Liver (tissue), 9 donors: ENCODE data around the gene BAHCC1. TPM values are rescaled to one million over a fixed set of nuclear protein-coding genes. Genes with fewer than 3 reads are reported as not detected.

Experiments
- DNase-seq: peaks from one replicate; pipeline ENCODE4 v3.0.0-alpha.2; 2017; ENCODE audit warnings: low spot score
- H3K27ac ChIP-seq, 2 donors: one replicate each; pipeline ENCODE4 v1.7.0; 2013; ENCODE audit warnings: inconsistent platforms in 2 of 2, low read length in 2 of 2, control low read depth in 1 of 2, low read depth in 1 of 2, mild to moderate bottlenecking in 1 of 2
- H3K27me3 ChIP-seq, 4 donors: one replicate each; pipeline versions ENCODE4 v1.6.1 to v1.7.0; 2013; ENCODE audit warnings: low read length in 3 of 4, inconsistent platforms in 1 of 4, mild to moderate bottlenecking in 1 of 4, moderate library complexity in 1 of 4; ENCODE audit not compliant: control insufficient read depth in 4 of 4, insufficient read depth in 4 of 4
- H3K36me3 ChIP-seq, 4 donors: one replicate each; pipeline versions ENCODE4 v1.6.1 to v1.7.0; 2013; ENCODE audit warnings: low read length in 3 of 4, mild to moderate bottlenecking in 3 of 4, low read depth in 1 of 4, moderate library complexity in 1 of 4; ENCODE audit not compliant: control insufficient read depth in 4 of 4, insufficient read depth in 3 of 4
- H3K4me1 ChIP-seq, 4 donors: one replicate each; pipeline versions ENCODE4 v1.6.1 to v1.7.0; 2013; ENCODE audit warnings: low read length in 3 of 4, mild to moderate bottlenecking in 3 of 4, moderate library complexity in 1 of 4; ENCODE audit not compliant: control insufficient read depth in 4 of 4, insufficient read depth in 4 of 4
- H3K4me3 ChIP-seq, 3 donors: one replicate each; pipeline versions ENCODE4 v1.6.1 to v1.7.0; 2013; ENCODE audit warnings: low read length in 3 of 3, control low read depth in 1 of 3, low read depth in 1 of 3, mild to moderate bottlenecking in 1 of 3
- H3K9ac ChIP-seq, 2 donors: one replicate each; pipeline ENCODE4 v1.7.0; 2013; ENCODE audit warnings: low read length in 2 of 2, mild to moderate bottlenecking in 2 of 2, moderate library complexity in 2 of 2, control low read depth in 1 of 2, low read depth in 1 of 2
- H3K9me3 ChIP-seq, 4 donors: one replicate each; pipeline versions ENCODE4 v1.6.1 to v1.7.0; 2013; ENCODE audit warnings: low read length in 3 of 4; ENCODE audit not compliant: control insufficient read depth in 4 of 4
- CTCF ChIP-seq: fragments of 150-350 bp; IDR thresholded peaks from 2 replicates; pipeline ENCODE4 v1.5.1; 2017; ENCODE audit warnings: improper control_type of control experiment, low read depth, low read length; ENCODE audit not compliant: missing input control
- EGR1 ChIP-seq, 2 donors: IDR thresholded peaks; 2 replicates each; pipeline ENCODE4 v1.6.1; 2016 to 2018; ENCODE audit warnings: antibody characterized with exemption in 2 of 2, low read depth in 2 of 2
- FOXA2 ChIP-seq: IDR thresholded peaks from 2 replicates; pipeline ENCODE4 v1.6.1; 2016; ENCODE audit warnings: antibody characterized with exemption
- GABPA ChIP-seq, 2 donors: IDR thresholded peaks in 1 of 2; conservative IDR thresholded peaks in 1 of 2; 2 replicates each; pipeline ENCODE4 v1.6.1; 2016; ENCODE audit warnings: antibody characterized with exemption in 2 of 2, mild to moderate bottlenecking in 1 of 2, moderate library complexity in 1 of 2
- HNF4G ChIP-seq: IDR thresholded peaks from 2 replicates; pipeline ENCODE4 v1.6.1; 2016; ENCODE audit warnings: antibody characterized with exemption
- JUND ChIP-seq, 2 donors: IDR thresholded peaks; 2 replicates each; pipeline ENCODE4 v1.6.1; 2016; ENCODE audit warnings: antibody characterized with exemption in 2 of 2
- MAX ChIP-seq: IDR thresholded peaks from 2 replicates; pipeline ENCODE4 v1.6.1; 2016; ENCODE audit warnings: antibody characterized with exemption
- RAD21 ChIP-seq, 2 donors: IDR thresholded peaks; 2 replicates each; pipeline ENCODE4 v1.6.1; 2016; ENCODE audit warnings: antibody characterized with exemption in 2 of 2, mild to moderate bottlenecking in 2 of 2
- RXRA ChIP-seq, 2 donors: IDR thresholded peaks; 2 replicates each; pipeline ENCODE4 v1.6.1; 2017 to 2018; ENCODE audit warnings: antibody characterized with exemption in 2 of 2, mild to moderate bottlenecking in 1 of 2
- SP1 ChIP-seq: IDR thresholded peaks from 2 replicates; pipeline ENCODE4 v1.6.1; 2018; ENCODE audit warnings: antibody characterized with exemption, mild to moderate bottlenecking
- TAF1 ChIP-seq: conservative IDR thresholded peaks from 2 replicates; pipeline ENCODE4 v1.6.1; 2016; ENCODE audit warnings: antibody characterized with exemption, mild to moderate bottlenecking
- YY1 ChIP-seq: IDR thresholded peaks from 2 replicates; pipeline ENCODE4 v1.6.1; 2016; ENCODE audit warnings: antibody characterized with exemption, mild to moderate bottlenecking
- ZBTB33 ChIP-seq: IDR thresholded peaks from 2 replicates; pipeline ENCODE4 v1.6.1; 2016; ENCODE audit warnings: antibody characterized with exemption
- WGBS: extraction: QIAGEN DNeasy Blood & Tissue Kit; methylation state at CpG from one replicate; pipeline ENCODE4 v1.1.7; 2013; 5-methylcytosine and 5-hydroxymethylcytosine counted together
- polyA plus RNA-seq, 2 donors: library from polyadenylated mRNA; stranded (reverse) in 1 of 2; unstranded in 1 of 2; fragments of 200-250 nt in 1 of 2; fragments of >200 nt in 1 of 2; fragmentation: Nextera tagmentation in 1 of 2; extraction: Ambion mirVana in 1 of 2; gene quantifications; one replicate each; pipeline versions ENCODE4 v1.2.1 to v1.2.3, GENCODE V29; 2013 to 2015
- total RNA-seq, 2 donors: library from RNA; depleted of rRNA; stranded (reverse); fragments of >200 nt; gene quantifications; one replicate each; pipeline ENCODE4 v1.2.3, GENCODE V29; 2014
- TF ChIP-seq, protein P1 (sequence below): IDR thresholded peaks from 2 replicates; pipeline ENCODE4 v1.6.1; 2016; ENCODE audit warnings: antibody characterized with exemption
- donor health status: healthy.
- donor health status: healthy.
- donor health status: healthy.
- donor health status: healthy.
- donor health status: healthy.

The BAHCC1 gene
- total and polyA plus RNA-seq, 4 donors = 0.76 to 3.9 (median 2.5) TPM

DNA sequence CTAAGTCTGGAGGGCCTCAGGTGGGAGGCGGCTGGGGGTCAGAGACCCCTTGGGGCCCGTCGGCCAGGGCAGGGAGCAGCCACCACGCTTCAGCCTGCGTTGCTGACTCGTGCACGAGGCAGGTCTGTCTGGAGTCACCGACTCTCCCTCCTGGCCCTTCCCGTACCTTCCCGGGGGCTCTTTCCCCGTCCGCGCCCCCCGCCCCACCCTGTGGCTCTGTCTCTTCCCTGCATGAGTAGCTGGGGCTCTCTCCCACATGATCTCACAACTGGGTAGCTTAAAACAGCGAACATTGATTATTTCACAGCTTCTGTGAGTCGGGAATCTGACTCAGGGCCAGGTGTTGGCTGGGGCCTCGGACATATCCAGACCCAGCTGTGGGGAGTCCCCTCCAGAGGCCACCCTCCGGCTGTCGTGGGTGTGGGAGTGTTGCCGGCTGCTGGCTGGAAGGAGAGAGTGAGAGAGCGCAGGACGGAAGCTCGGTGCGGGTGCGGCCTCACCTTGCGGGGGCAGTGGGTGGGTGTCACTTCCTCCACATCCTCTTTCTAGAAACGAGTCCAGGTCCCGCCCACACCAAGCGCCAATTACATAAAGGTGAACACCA is 17.3 kb downstream of the BAHCC1 start:
- Histone ChIP-seq H3K9me3 (no peaks in the 10 kb centered on the region), H3K9ac (no peak overlapping the region)
- 76% methylated on average over 29 of the region's 29 CpGs for WGBS

DNA sequence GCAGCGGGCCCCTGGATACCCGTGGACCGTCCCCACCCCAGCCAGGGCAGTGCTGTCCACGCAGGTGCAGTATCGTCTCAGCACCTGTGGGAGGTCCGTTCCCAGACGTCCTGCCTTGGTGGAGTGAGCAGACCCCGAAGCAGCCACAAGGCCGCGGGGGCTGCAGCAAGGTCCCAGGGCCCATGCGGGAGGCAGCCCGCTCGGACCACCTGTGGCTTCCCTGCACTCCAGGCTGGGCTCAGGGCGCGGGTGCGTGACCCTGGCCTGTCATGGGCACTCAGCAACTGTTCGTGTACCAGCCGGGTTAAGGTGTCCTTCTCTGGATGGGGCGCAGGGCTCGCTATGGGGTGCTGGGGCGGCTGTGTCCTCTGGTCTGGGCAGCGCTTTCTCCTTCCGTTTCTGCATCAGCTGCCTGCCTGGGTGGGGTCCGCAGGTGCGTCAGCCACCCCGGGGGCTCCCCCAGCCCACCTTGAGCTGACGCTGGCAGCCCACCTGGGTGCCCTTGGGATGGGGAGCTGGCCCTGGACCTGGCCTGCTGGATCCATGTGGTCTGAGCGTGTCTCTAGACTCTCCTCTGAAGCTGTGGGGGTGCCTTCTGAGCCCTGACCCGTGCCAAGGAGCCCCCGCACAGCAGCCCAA is 18.4 kb downstream of the BAHCC1 start:
- H3K27ac ChIP-seq = no peak overlapping the region
- no peak overlapping the region for H3K4me3 ChIP-seq
- no peaks in the 10 kb centered on the region for H3K36me3 ChIP-seq
- WGBS = 96% methylated on average over 30 of the region's 30 CpGs
- H3K9me3 ChIP-seq = no peaks in the 10 kb centered on the region
- no peaks in the 10 kb centered on the region for H3K27me3 ChIP-seq
- DNase-seq = no peak
- peaks cover 0 to 5% (median 2%) of the 10 kb centered on the region in 4 donors for H3K4me1 ChIP-seq
- no peak overlapping the region for H3K9ac ChIP-seq
- TF ChIP-seq CTCF (no peak), SP1 (no peak), JUND (IDR thresholded peaks at IDR 0.05) (no peak), ZBTB33 (no peak), FOXA2 (no peak), HNF4G (no peak), EGR1 (IDR thresholded peaks at IDR 0.05; ENCODE audit: low read depth in 2 of 2) (no peak), YY1 (no peak), TAF1 (no peak), RAD21 (IDR thresholded peaks at IDR 0.05) (no peak), MAX (no peak)

More for the DNA sequence above, 17.3 kb downstream of the BAHCC1 start:
- DNase-seq = no peak
- no peaks in the 10 kb centered on the region for H3K27me3 ChIP-seq
- H3K36me3 ChIP-seq = no peaks in the 10 kb centered on the region
- H3K27ac ChIP-seq = no peak overlapping the region
- H3K4me1 ChIP-seq = peaks cover 0 to 6% (median 5%) of the 10 kb centered on the region in 4 donors
- TF ChIP-seq TAF1 (no peak), RXRA (IDR thresholded peaks at IDR 0.05) (no peak), ZBTB33 (no peak), EGR1 (IDR thresholded peaks at IDR 0.05; ENCODE audit: low read depth in 2 of 2) (no peak), YY1 (no peak), GABPA (IDR thresholded peaks at IDR 0.05 in 1 of 2, conservative IDR thresholded peaks at IDR 0.05 in 1 of 2) (no peak), CTCF (no peak), JUND (IDR thresholded peaks at IDR 0.05) (no peak), RAD21 (IDR thresholded peaks at IDR 0.05) (no peak), MAX (no peak)
- TF ChIP-seq, protein P1, sequence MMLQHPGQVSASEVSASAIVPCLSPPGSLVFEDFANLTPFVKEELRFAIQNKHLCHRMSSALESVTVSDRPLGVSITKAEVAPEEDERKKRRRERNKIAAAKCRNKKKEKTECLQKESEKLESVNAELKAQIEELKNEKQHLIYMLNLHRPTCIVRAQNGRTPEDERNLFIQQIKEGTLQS = no peak
- no peak overlapping the region for H3K4me3 ChIP-seq
